KMS-11 (cell line): ENCODE measurements around the gene ACAN.

Experiments
- H2AFZ ChIP-seq: fragments of 200-600 bp; sonication (generic); 2 replicates; pipeline ENCODE4 v1.6.1; 2016; ENCODE audit warnings: antibody characterized with exemption, mixed run types, low read depth
- H3K27ac ChIP-seq: fragments of 200-600 bp; sonication (generic); 2 replicates; pipeline ENCODE4 v1.6.1; 2016; ENCODE audit warnings: mild to moderate bottlenecking, mixed run types
- H3K27me3 ChIP-seq: fragments of 200-600 bp; sonication (generic); 2 replicates; pipeline ENCODE4 v1.6.1; 2017; ENCODE audit warnings: mild to moderate bottlenecking, low read depth, mixed run types, moderate library complexity; ENCODE audit not compliant: insufficient read depth
- H3K36me3 ChIP-seq: fragments of 200-600 bp; sonication (generic); 2 replicates; pipeline ENCODE4 v1.6.1; 2017; ENCODE audit warnings: mild to moderate bottlenecking, mixed run types; ENCODE audit not compliant: insufficient read depth
- H3K4me1 ChIP-seq: fragments of 200-600 bp; sonication (generic); 2 replicates; pipeline ENCODE4 v1.6.1; 2016; ENCODE audit warnings: mild to moderate bottlenecking, low read depth, mixed run types; ENCODE audit not compliant: poor library complexity, severe bottlenecking
- H3K4me2 ChIP-seq: fragments of 200-600 bp; sonication (generic); 2 replicates; pipeline ENCODE4 v1.7.0; 2016; ENCODE audit warnings: mild to moderate bottlenecking, mixed run types
- H3K4me3 ChIP-seq: fragments of 200-600 bp; sonication (generic); IDR thresholded peaks from 2 replicates; pipeline ENCODE4 v1.6.1; 2017; ENCODE audit warnings: low read depth, low read length, mixed read lengths; ENCODE audit not compliant: insufficient read depth
- H3K79me2 ChIP-seq: fragments of 200-600 bp; sonication (generic); 2 replicates; pipeline ENCODE4 v1.6.1; 2016; ENCODE audit warnings: low read depth, mixed run types; ENCODE audit not compliant: insufficient read depth
- H3K9ac ChIP-seq: fragments of 200-600 bp; sonication (generic); 2 replicates; pipeline ENCODE4 v1.6.1; 2016; ENCODE audit warnings: mild to moderate bottlenecking, mixed run types
- H4K20me1 ChIP-seq: fragments of 200-600 bp; sonication (generic); 2 replicates; pipeline ENCODE4 v1.6.1; 2016; ENCODE audit warnings: mild to moderate bottlenecking, mixed run types; ENCODE audit not compliant: insufficient read depth
- TF ChIP-seq, protein P1 (sequence below): fragments of 200-600 bp; sonication (generic); conservative IDR thresholded peaks from 2 replicates; pipeline ENCODE4 v1.6.1; 2017; ENCODE audit warnings: low read depth, mild to moderate bottlenecking, antibody characterized with exemption, low read length, moderate library complexity, mixed read lengths

Gene ACAN

DNA sequence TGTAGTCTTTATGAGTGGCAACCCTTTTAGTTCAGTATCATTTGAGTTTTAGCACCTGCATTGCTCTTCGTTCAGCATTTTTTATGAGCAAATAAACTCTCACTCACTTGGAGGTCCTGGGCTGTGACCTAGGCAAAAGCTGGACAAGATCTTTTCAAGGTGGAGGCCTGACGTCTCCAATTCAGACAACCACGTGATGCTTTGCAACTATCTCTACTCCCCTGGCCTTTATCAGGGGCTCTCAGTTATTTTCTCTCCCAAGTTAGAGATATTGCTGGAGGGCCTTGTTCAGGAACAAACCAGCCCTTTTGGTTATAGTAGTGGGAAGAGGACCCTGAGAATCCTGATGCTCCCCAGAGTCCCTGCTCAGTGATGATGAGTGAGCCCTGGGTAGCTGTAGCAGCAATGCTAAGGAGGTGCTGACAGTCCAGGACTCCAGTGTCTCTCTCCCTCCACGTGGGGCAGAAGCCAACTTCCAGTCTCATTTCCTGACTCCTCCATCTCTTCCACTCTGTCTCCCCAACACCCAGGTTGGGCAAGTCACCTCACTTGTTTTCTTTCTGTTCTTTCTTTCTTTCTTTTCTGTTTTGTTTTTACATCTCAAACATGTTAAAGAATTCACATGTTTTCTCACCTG, 61.7 kb downstream of the ACAN start:
- Histone ChIP-seq H3K36me3 (no peaks in the 10 kb centered on the region), H3K4me1 (no peaks in the 10 kb centered on the region), H2AFZ (no peak overlapping the region), H3K9ac (no peak overlapping the region), H3K4me3 (no peak overlapping the region), H3K4me2 (no peak overlapping the region), H3K27me3 (no peaks in the 10 kb centered on the region), H4K20me1 (no peaks in the 10 kb centered on the region), H3K27ac (no peak overlapping the region), H3K79me2 (no peaks in the 10 kb centered on the region)
- TF ChIP-seq, protein P1, sequence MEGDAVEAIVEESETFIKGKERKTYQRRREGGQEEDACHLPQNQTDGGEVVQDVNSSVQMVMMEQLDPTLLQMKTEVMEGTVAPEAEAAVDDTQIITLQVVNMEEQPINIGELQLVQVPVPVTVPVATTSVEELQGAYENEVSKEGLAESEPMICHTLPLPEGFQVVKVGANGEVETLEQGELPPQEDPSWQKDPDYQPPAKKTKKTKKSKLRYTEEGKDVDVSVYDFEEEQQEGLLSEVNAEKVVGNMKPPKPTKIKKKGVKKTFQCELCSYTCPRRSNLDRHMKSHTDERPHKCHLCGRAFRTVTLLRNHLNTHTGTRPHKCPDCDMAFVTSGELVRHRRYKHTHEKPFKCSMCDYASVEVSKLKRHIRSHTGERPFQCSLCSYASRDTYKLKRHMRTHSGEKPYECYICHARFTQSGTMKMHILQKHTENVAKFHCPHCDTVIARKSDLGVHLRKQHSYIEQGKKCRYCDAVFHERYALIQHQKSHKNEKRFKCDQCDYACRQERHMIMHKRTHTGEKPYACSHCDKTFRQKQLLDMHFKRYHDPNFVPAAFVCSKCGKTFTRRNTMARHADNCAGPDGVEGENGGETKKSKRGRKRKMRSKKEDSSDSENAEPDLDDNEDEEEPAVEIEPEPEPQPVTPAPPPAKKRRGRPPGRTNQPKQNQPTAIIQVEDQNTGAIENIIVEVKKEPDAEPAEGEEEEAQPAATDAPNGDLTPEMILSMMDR, result no peak

DNA sequence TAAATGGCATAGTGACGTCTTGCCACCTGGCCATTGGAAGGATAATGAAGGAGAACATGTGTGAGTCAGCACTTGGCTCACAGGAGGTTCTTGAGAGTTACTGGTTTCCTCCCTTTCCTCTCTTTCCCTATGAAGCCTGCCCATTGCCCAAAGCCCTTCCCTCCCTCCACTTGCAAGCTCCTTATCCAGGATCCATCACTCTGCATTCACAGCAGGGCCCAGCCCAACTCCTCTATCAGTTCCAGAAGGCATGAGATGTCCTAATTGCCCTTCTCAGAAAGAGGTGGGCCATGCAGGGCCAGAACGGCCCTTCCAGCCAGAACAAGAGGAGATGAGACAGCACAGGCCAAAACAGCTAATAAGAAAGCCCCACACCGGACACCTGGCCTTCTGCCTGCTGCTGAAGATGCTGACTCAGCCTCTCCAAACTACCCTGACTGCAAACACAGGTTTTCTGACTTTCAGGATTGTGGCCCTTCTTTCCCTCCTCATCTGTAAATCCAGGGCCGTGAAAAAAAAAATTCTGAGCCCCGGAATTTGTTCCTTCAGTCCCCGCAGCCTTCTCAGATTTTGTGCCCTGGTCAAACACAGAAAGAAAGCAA, 62.4 kb downstream of the ACAN start:
- H2AFZ ChIP-seq, result no peak overlapping the region
- H3K4me1 ChIP-seq, result no peaks in the 10 kb centered on the region
- H3K79me2 ChIP-seq, result no peaks in the 10 kb centered on the region
- H3K27ac ChIP-seq, result no peak overlapping the region
- H3K27me3 ChIP-seq, result no peaks in the 10 kb centered on the region
- no peak overlapping the region for H3K4me2 ChIP-seq
- H3K4me3 ChIP-seq, result no peak overlapping the region
- no peaks in the 10 kb centered on the region for H4K20me1 ChIP-seq
- TF ChIP-seq, protein P1, result no peak
- no peak overlapping the region for H3K9ac ChIP-seq
- H3K36me3 ChIP-seq, result no peaks in the 10 kb centered on the region

DNA sequence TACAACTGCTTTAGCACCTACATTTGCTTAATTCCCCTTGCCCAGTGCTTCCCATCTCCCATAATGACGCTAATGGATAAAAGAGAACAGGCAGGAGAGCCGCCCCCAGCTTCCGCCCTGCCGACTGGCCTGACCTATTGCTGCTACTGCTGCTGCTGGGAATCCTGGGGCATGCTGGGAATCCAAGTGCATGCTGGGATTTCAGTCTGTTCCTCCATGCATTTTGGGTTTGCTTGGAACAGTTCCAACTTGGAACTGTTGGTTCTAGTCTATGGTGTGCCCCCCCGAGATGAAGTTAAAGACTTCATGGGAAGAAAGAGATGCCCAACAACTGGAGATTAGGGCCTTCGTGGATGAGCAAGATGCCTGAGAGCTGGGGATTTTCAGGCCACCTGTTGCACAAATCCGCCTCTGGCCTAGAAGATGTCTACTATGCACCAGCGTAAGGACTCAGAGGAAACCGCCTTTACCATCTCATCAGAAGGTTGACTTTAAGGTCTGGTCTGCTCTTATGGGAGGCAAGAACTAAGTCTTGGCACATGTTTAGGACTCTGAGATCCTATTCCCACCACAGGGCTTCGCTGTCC, 63.2 kb downstream of the ACAN start:
- no peaks in the 10 kb centered on the region for H3K36me3 ChIP-seq
- H3K27ac ChIP-seq, result no peak overlapping the region
- TF ChIP-seq, protein P1, result no peak
- no peak overlapping the region for H3K9ac ChIP-seq
- H2AFZ ChIP-seq, result no peak overlapping the region
- H3K27me3 ChIP-seq, result no peaks in the 10 kb centered on the region
- no peak overlapping the region for H3K4me2 ChIP-seq
- H3K4me3 ChIP-seq, result no peak overlapping the region
- no peaks in the 10 kb centered on the region for H3K4me1 ChIP-seq
- no peaks in the 10 kb centered on the region for H4K20me1 ChIP-seq
- no peaks in the 10 kb centered on the region for H3K79me2 ChIP-seq

DNA sequence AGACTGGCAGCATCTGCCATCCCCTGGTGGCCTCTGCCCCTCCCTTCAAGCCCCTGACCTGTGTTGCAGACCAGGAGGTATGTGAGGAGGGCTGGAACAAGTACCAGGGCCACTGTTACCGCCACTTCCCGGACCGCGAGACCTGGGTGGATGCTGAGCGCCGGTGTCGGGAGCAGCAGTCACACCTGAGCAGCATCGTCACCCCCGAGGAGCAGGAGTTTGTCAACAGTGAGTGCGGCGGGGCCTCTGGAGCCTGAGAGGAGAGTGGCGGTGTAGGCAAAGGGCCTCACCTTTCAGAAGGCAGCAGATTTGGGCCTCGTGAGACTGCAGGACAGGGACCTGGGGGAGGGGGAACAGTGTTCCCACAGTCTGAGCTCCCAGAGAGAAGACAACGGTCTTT, 68.1 kb downstream of the ACAN start:
- H3K27ac ChIP-seq, result no peak overlapping the region

More for the DNA sequence above, 68.1 kb downstream of the ACAN start:
- no peaks in the 10 kb centered on the region for H4K20me1 ChIP-seq
- H3K4me1 ChIP-seq, result no peaks in the 10 kb centered on the region
- no peak overlapping the region for H3K9ac ChIP-seq
- H3K79me2 ChIP-seq, result no peaks in the 10 kb centered on the region
- no peaks in the 10 kb centered on the region for H3K36me3 ChIP-seq
- H3K27me3 ChIP-seq, result no peaks in the 10 kb centered on the region
- H3K4me2 ChIP-seq, result no peak overlapping the region
- TF ChIP-seq, protein P1, result no peak
- H2AFZ ChIP-seq, result no peak overlapping the region
- no peak overlapping the region for H3K4me3 ChIP-seq
